Activated CD8-positive, alpha-beta memory T cell treated with anti-CD3 and anti-CD28 coated beads, Interleukin-2, amount 50 U/mL, for 24 hours (primary cell): Measurements from ENCODE around the gene POU6F2.

Experiments used
- DNase-seq: peaks from one replicate; pipeline ENCODE4 v3.0.0-alpha.2; 2020; ENCODE audit errors: extremely low read depth

Gene POU6F2

DNA sequence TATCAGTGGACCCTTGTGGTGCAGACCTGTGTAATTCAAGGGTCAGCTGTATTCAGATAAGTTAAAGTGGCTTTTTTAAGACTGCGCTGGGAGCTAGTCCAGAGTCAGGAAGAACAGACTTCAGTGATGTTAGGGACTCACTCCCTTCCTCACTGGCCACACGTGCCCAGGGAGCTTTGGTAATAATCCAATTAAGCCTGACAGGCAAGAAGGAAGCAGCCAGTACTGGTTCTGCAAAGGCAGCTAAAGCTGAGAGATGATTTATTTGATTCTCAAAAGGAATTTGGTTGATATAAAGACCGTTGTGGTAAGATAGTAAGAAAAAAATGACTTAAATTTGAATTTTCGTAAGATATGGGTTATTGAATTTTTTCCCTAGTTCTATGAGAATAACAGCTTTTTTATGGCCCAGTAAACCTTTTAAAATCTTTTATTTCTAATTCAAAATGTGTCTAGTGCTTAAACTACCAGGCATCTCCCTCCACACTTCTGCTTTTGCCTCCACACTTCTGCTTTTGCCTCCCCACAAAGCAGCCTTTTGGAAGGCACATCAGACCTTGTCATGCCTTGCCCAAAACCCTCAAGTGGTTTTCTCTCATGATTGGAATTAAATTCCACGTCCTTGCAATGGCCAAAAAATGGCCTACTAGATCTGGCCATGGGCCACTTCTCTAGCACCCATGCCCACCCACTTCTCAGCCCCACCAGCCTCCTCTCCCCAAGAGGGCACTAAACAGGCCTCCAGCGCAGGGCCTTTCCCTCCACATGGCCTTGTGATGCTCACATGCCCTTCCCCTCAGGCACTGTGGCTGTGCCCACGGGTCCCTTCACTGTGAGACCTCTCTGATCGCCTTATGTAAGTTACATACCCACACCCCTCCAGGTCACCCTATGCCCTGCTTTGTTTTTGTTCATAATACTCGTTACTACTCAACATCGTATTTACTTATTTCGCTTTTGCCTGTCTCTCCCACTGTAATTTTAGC lies 92.5 kb downstream of the POU6F2 start:
- no peak for DNase-seq

DNA sequence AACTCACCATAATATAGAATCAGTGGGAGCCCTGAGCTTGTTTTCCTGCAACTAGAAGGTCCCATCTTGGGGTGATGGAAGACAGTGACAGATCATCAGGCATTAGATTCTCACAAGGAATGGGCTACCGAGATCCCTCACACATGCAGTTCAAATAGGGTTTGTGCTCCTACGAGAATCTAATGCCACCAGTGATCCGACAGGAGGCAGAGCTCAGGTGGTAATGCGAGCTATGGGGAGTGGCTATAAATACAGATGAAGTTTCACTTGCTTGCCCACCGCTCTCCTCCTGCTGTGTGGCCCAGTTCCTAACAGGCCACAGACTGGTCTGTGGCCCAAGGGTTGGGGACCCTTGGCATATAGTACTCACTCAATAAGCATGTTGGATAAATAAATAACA lies 93.4 kb downstream of the POU6F2 start:
- DNase-seq: no peak

DNA sequence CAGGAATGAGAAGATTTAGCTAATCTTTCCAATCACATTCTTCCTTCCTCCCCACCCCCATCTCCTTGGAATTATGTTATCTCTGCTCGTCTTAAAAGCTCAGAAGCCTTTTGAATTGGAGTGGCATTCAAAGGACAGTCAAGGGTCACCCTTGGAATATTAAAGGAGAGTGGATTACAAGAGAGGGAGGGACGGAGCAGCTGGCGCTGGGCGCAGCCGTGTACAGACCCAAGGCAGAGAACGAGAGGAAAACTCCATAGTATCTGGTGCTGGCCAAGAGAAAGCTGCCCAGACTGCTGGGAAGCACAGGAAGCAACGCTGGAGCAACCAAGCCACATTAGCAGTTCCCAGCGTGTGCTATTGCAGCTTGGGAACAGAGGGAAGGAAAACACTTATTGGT lies 95.7 kb downstream of the POU6F2 start:
- no peak for DNase-seq

DNA sequence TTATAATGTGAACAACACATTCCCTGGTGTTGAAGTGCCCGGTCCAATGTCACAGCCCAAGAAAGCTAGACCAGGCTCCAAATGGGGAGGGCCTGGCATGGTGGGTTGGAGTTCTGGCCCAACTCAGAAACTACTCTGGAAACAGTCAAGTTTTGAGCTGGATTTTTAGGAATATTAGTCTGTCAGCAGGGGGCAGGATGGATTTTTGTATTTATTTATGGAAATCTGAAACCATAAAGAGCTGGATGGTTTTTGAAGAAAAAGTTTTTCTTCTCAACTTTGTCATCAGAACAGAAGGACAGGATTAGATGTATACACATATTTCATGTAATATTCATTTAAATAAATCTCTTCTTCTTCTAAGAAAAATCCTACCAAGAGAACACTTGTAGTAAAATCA lies 97.5 kb downstream of the POU6F2 start:
- no peak for DNase-seq

DNA sequence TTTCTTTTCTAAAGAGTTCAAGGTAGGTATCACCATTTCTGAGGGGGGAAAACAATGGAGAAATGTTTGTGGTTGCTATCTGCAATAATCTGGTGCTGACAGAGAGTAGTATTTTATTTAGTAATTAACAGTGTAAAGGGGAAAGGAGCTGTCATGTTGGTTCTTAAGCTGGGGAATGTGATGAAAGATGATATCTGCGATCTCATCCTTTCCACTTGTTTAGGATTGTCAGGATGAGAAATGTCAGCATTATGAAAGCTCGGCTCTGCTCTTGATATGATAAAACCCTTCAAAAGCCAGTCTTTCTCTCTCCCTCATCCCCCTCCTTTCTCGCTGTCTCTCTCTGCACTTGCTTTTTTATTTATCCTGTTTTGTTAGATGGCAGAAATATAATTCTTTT lies 106.1 kb downstream of the POU6F2 start:
- no peak for DNase-seq

DNA sequence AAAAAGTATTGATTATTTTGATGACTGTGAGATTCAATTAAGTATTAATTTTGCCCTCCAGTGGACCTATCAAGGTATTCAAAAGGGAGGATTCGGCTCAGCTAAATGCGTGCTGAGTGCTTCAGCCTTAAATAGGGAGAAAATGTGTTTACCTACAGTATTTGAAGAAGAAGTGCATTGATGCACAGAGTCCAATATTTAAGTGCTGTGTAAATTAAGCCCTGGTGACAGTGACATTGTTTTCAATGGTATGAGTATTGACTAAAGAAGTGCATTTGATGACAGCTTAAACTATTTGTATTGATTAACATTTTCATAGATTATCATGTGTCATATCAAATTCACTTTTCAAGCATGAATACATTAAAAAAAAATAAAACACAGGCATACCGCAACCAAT lies 106.6 kb downstream of the POU6F2 start:
- no peak for DNase-seq

DNA sequence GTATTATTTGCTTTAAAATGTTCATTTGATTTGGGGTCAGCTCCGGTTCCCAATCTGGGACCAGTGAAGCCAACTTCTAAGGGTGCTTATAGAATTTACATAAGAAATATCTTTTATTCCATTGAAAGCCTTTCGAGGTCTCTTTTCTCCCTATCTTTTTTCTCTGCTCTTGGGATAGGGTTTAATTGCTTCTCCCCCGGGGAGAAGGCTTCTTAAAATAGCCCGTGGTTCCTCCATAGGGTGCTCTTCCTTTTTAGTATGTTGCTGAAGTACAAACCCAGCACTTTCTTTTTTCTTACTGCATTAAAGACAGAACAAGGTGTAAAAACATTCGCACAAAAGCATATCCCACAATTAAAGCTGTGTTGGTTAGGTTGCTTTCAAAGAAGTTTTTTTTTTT lies 107.5 kb downstream of the POU6F2 start:
- no peak for DNase-seq

DNA sequence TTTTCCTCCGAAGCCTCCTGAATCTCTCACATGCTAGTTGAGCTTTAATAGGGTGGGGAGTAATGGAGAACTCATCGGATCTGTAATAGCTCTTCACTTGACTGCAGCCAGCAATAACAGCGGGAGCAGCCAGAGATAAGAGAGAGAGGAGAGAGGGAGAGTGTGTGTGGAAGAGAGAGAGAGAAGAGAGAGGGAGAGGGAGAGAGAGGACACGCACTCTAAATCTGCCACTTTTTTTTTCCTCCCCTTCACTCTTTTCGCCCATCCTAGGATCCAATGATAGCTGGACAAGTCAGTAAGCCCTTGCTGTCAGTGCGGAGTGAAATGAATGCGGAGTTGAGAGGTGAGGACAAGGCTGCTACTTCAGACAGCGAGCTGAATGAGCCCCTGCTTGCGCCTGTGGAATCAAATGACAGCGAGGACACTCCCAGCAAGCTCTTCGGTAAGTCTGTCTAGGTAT lies 107.9 kb downstream of the POU6F2 start:
- DNase-seq: no peak

DNA sequence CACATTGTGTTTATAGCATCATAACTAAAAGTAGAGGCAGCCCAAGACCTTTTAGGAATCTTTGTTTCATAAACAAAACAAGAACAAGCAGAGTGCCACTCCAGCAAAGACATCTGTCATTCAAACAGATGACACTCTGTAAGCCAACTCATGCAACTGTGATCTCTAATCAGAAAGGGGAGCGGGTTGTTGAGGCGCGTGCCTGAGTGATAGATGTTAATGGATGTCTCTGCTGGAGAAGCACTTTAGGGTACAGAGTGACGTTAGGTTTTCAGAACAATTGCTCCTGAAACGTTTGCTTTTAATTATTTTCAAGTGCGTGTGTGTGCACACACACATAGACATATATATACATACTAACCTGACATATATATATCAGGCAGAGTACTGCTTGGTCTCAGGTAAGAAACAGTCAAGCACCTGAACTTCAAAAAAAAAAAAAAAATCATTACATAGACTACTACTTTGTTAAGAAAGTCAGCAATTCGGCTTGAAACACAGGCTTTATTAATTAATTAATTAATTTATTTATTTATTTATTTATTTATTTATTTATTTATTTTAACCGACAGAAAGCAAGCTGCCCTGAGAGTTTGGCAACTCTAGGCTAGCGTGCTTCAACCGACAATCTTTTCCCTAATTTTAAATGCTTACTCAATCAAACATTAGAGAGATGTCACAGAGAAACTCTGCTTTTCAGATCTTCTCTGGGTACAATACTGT lies 109.1 kb downstream of the POU6F2 start:
- DNase-seq: no peak

DNA sequence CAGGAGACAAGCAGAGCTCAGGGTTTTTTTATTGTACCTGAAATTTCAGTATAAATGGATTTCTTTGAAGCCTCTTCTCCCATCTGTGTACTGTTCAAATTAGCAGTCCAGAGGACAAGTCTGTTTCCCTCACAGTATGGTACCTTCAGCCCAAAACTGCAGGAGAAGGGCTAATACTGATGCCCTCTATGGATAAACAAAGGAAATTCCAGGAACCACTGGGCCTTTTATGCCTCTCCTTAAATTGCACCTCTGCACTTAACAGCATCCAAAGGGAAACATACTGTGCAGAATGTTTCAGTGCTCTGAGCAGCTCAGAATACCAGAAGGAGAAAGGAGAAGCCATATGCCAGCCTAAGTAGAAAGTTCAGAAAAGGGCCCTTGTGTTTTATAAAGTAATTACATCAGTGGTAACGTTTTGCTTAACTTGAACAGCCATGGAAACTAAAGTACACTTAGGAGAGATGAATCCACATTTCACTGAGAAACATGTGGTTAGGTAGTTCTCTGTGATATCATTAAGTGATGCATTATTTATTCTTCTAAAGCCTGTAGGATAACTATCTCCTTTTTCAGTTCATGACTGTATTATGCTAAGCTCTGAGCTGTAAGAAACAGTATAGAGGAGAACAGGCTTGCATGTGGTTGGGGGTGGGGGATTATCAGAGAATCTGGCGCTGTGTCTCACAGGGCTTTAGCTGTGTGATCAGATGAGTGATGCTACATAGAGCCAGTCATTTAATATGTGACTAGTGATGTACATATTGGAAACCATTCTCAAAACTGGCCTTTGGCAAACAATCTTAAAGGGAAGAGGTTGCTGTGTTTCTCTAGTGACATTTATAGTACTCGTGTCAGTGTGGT lies 111.3 kb downstream of the POU6F2 start:
- no peak for DNase-seq

DNA sequence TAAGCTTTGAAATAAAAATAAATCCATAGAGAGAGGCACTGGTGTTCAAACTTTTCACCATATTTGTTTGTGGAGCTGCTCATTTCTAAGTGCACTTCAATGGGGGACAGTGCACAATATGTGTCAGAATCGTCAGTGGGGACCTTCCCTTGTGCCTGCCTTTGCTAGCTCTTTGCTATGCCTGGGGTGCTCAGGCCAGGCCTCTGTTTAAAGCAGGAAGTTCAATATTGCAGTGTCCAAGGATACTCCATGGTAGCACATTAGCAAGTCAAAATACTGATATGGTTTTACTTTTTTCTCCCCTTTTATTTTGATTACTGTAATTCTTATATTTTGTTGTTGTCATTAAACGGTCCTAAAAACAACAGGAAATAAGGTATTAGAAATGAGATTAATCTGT lies 113.4 kb downstream of the POU6F2 start:
- no peak for DNase-seq

DNA sequence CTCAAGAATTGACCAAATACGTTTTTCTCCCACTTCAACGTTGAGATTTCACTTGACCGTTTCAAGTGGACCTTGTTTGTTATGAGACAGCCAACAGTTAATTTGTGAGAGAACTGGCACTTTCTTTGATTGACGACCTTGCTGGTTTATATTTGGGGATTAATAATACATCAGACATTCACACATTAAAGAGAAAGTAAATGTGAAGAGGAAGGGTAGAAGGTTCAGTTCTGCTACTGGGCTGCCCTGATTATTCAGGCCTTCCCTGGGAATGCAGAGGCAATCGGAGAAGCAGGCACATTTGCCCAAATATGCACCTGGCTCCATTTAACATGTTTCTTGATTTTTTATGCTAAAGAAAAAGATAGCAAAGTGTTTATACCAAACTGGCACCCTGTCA lies 114.1 kb downstream of the POU6F2 start:
- DNase-seq: no peak

DNA sequence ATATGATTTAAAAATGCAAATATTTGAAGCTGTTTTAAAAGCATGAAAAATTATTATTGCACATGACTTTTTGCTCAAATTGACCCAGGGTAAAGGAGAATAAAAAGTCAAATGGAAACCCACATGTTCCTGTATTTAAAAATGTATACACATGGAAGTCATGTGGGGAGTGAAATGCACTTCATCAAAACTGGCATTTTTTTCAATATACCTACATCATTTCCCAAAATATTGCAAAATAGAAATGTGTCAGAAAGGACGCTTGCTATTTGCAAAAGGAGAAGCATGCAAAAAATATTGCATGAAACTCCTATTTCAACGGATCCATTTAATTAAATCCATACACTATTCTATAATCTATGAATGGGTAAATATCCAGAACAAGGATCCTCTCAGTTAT lies 117.0 kb downstream of the POU6F2 start:
- no peak for DNase-seq

DNA sequence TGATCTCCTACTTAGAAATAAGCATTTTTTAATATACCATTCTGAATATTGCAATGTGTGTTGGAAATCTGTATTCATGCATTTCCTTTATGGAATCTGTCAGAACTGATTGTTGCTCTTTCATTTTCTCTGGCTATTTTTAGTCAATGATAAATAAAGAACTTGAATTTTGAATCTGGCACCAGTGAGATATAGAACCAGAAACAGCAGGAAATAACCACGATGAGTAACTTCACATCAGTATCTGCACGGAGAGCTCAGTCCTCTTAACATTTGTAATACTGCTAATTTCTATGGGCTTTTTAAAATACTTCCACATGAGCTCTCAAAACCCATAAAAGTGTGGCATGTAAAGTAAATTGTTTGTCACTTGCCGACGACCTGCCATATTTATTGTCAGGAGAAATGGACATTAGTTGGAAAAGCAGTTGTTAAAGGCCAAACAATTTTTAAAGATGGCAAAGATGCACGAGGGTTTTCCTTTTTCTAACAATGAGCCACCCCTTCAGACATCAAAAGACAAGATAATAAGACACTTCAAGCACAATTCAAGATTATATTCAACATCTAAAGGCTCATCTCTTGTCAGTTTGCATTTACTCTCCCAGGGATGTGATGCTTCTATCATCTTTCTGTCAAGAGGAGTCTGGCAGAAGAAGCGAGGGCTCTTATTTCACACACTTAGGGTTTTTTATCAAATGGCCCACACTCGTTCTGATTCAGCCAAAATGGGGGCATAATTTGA lies 118.3 kb downstream of the POU6F2 start:
- DNase-seq: no peak

DNA sequence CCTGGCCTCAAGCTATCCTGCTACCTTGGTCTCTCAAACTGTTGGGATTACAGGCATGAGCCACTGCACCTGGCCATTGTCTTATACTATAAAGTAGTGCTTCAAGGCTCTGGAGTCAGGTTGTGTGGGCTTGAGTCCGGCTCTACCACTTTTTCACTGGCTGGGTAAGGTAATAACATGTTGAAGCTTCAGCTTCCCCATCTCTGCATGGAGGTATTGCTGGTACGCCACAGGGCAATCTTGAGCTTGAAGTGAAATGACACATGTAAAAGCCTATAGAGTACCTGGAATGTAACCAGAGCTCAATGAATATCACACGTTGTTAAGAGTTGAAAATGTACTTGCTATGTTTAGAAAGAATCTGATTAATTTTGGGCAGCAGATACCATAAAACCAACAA lies 120.8 kb downstream of the POU6F2 start:
- DNase-seq: no peak

DNA sequence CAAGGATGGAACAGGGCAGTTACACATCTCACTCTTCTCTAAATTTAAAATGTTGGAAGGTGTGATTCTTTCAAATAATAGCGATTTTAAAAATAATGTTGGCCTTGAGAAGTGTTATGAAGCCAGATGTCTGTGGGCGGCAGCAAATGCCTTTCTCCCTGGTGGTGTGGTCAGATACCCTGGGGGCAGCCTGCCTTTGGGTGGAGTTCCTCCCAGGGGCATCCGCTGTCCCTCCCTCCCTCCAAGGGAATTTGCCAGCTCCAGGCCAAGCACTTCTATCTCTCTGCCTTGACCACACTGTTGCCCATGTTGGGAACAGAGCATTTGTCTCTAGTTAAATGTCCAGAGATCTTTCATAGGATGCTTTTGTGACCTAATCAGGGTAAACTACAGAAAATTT lies 121.4 kb downstream of the POU6F2 start:
- no peak for DNase-seq

DNA sequence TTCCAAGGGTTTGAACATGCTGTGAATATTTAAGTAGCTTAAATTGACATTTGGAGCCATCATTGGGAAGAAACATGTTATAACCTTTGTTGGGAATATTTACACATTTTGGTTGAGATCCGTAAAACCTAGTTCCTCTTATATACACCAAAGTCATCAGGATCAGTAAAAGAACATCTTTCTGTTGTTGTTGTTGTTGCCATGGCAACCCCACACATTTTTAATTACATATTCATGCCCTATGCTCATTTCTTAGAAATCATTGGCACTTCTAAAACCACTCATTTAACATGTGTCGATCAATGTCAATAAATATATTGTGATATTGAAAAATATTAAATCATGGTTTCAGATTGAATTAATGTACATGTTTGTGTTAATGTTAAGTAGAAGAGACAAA lies 122.6 kb downstream of the POU6F2 start:
- DNase-seq: no peak

DNA sequence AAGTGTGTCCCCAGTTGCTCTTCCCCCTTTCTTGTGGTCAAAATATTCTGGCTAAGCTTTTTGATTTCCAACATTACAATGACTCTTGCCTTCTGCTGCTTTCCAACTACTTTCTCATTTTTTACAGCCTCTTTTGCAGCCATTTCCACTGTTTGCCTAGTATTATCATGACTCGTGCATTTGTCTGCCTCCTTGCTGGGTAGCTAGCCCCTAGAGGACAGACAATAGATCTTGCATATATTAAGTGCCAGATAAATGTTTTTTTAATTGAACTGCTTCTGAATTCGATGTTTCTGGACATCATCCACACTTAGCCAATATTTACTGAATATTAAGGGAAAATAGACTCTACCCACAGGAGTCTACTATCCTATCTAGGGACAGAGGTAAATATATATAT lies 124.5 kb downstream of the POU6F2 start:
- DNase-seq: no peak

DNA sequence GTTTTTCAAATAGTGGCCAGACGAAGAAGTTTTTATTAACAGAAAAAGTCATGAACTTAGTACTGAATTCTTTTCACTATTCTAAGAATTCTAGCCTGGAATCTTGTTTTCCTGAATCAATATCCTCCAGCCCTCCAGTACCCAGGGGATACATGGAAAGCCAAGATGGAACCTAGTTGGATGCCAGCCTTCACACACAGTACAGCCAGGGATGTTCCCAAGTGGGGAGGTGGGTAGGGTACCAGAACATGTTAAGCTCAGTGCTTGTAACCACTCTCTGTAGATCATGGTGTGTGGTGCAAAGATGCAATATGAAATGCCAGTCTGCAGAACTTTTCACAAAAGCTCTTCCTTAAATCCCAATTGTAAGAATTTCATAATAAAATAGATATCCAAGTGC lies 128.0 kb downstream of the POU6F2 start:
- DNase-seq: no peak

DNA sequence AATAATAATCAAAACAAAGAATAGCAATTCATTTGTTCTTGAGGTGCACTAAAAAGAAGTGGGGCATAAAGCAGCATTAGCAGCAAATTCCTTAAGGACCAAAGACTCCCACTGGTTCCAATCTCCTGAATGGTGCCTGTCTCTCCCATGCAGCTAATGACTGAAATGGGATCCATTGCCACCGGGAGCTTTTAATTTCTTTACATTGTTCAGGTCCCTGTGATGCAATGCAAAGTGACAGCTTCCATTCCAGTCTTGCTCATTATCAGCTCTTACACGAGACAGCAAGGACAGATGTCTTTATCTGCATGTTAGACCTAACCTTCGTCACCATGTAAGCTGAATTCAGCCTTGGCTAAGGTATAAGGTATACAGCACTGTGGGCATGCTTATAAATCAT lies 148.1 kb downstream of the POU6F2 start:
- no peak for DNase-seq

DNA sequence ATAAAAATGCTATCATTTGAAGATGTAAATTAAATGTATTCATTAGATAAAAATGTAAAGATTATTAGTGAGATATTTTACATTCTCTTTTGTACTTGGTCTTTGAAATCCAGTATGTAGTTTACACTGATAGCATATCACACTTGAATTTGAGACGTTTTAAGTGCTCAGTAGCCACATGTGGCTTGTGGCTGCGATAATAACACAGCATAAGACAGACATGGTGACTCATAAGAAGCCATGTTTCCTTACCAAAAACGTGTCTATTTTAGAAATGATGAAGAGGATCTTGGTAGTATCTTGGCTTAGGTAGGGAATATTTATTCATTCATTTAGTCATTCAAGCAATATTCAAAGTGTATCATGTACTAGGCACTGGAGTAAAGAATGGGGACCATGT lies 149.3 kb downstream of the POU6F2 start:
- no peak for DNase-seq
